OCI-LY7 (cell line): Measurements from ENCODE around the gene DENND5B.

Experiments
- CTCF ChIP-seq: fragments of 200-600 bp; sonication (generic); conservative IDR thresholded peaks from 2 replicates; pipeline ENCODE4 v1.5.1; 2014; ENCODE audit warnings: mild to moderate bottlenecking, antibody characterized with exemption, low read length, moderate library complexity, mixed read lengths
- EZH2phosphoT487 ChIP-seq: fragments of 200-600 bp; sonication (generic); IDR thresholded peaks from 2 replicates; pipeline ENCODE4 v1.6.1; 2018; ENCODE audit warnings: low read depth, borderline replicate concordance, mild to moderate bottlenecking, mixed run types, antibody characterized with exemption, low read length, moderate library complexity, mixed read lengths

- no peak for TF ChIP-seq CTCF
- TF ChIP-seq EZH2phosphoT487, result no peak
Measured at GRCh38 chr12:31524791-31525495, 66.0 kb downstream of the DENND5B start.
